Activated CD4-positive, alpha-beta T cell treated with anti-CD3 and anti-CD28 coated beads, Interleukin-2, amount 50 U/mL, for 16 hours (primary cell): ENCODE measurements around the gene S100A3.

ENCODE experiments used
- DNase-seq: peaks from one replicate; pipeline ENCODE4 v3.0.0-alpha.2; 2020

Gene S100A3

GRCh38 chr1:153507926-153508583 is 41.0 kb downstream of the S100A3 start:
- no peak for DNase-seq

GRCh38 chr1:153506831-153507413 is 42.1 kb downstream of the S100A3 start:
- DNase-seq = no peak

- DNase-seq = no peak
Measured at GRCh38 chr1:153506386-153506785, 42.7 kb downstream of the S100A3 start.

DNA sequence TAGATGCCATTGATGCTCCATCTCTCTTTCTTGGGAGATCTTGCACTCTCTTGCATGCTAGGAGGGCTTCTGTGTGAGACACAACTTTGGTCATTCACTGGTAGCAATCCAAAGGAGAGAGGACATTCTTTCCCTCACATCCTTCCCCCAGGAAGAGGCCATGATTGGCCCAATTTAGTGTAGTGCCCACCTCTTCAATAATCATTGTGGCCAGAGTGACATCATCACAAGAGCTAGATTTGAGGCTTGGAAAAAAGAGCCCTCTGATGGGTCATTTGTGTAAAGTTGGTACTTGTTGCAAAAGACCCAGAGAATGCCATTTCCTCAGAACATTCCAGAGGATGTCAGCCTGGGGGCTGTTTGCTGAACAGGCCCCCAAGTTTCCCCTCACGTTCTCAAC is 43.5 kb downstream of the S100A3 start:
- DNase-seq = no peak

DNA sequence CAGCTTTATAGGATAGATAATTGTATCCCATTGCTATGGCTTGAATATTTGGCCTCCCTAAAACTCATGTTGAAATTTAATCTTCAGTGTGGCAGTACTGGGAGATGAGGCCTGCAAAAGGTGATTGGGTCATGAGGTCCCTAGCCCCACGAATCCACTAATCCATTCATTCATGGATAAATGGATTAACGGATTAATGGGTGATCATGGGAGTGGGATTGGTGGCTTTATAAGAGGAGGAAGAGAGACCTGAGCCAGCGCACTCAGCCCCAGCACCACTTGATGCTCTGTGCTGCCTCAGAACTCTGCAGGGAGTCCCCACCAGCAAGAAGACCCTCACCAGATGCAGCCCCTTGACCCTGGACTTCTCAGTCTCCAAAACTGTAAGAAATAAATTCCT is 45.3 kb downstream of the S100A3 start:
- DNase-seq = no peak

GRCh38 chr1:153498746-153499145 is 50.3 kb downstream of the S100A3 start:
- no peak for DNase-seq
